ENCODE measurements around the gene CAPN8. TPM values are rescaled to one million over a fixed set of nuclear protein-coding genes. Genes with fewer than 3 reads are reported as not detected.
"Not testable (repeated sequence)": the region's sequence is repeated elsewhere in the genome, so short reads cannot be mapped to it uniquely, and the experiment has no call there.

CAPN8 gene
- total RNA-seq, 2 donors from 2014 or later, result 0.44 TPM; not detected in 1

DNA sequence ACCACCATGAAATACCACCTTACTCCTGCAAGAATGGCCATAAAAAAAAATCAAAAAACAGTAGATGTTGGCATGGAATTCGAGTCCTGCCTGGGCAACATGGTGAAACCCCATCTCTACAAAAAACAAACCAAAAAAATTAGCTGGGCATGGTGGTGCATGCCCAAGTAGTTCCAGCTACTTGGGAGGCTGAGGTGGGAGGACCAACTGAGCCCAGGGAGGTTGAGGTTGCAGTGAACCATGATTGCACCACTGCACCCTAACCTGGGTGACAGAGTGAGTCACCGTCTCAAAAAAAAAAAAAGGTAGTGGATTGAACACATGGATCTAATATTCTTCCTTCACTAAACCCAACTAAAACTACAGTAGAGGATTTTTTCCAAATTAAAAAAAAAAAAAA lies 146.4 kb downstream of the CAPN8 start:
- Mint-ChIP-seq H3K4me3 (no peak overlapping the region), H3K36me3 (ENCODE audit: low read depth) (no peaks in the 10 kb centered on the region), H3K9me3 (peaks cover 11% of the 10 kb centered on the region), H3K4me1 (peaks cover 17% of the 10 kb centered on the region), H3K27ac (no peak overlapping the region), H3K27me3 (ENCODE audit: insufficient read depth) (peaks cover 4% of the 10 kb centered on the region)
- Histone ChIP-seq H3K9ac (ENCODE audit: extremely low read depth, low read length, poor library complexity, severe bottlenecking) (no peak overlapping the region), H3K36me3 (ENCODE audit: control insufficient read depth, insufficient read depth, low read length) (no peaks in the 10 kb centered on the region), H3K4me3 (ENCODE audit: low read length) (no peak overlapping the region), H3K9me3 (ENCODE audit: control insufficient read depth, low read length) (no peaks in the 10 kb centered on the region), H3K27ac (ENCODE audit: low read depth, low read length) (no peak overlapping the region), H3K4me1 (ENCODE audit: control insufficient read depth, insufficient read depth, low read length) (no peaks in the 10 kb centered on the region), H3K27me3 (ENCODE audit: control insufficient read depth, insufficient read depth, low read length, poor library complexity, severe bottlenecking) (no peaks in the 10 kb centered on the region)
- TF ChIP-seq CTCF (conservative IDR thresholded peaks at IDR 0.05), result no peak
- no peak for DNase-seq
- 96% methylated on average over 2 of the region's 2 CpGs; no CpG with 5 or more reads in 1 of the 2 experiments for WGBS, 2 experiments (ENCODE audit: insufficient coverage in 1 of 2, insufficient read length in 1 of 2)

GRCh38 chr1:223518553-223518952 lies 146.9 kb downstream of the CAPN8 start:
- H3K27me3 ChIP-seq (ENCODE audit: control insufficient read depth, insufficient read depth, low read length, poor library complexity, severe bottlenecking); H3K9me3 ChIP-seq (ENCODE audit: control insufficient read depth, low read length); H3K27me3 Mint-ChIP-seq (ENCODE audit: insufficient read depth); H3K9ac ChIP-seq (ENCODE audit: extremely low read depth, low read length, poor library complexity, severe bottlenecking); H3K36me3 ChIP-seq (ENCODE audit: control insufficient read depth, insufficient read depth, low read length); H3K27ac ChIP-seq (ENCODE audit: low read depth, low read length); H3K4me3 Mint-ChIP-seq; H3K36me3 Mint-ChIP-seq (ENCODE audit: low read depth); H3K4me1 ChIP-seq (ENCODE audit: control insufficient read depth, insufficient read depth, low read length); H3K27ac Mint-ChIP-seq; DNase-seq; H3K4me3 ChIP-seq (ENCODE audit: low read length): not testable (repeated sequence)
- Mint-ChIP-seq H3K9me3 (peaks cover 11% of the 10 kb centered on the region), H3K4me1 (peaks cover 17% of the 10 kb centered on the region)
- WGBS, 2 experiments (ENCODE audit: insufficient coverage in 1 of 2, insufficient read length in 1 of 2), result 87% methylated on average over 1 of the region's 1 CpG; no CpG with 5 or more reads in 1 of the 2 experiments

- WGBS, 2 experiments (ENCODE audit: insufficient coverage in 1 of 2, insufficient read length in 1 of 2), result 91 to 92% methylated on average over 4 to 7 of the region's 7 CpGs
- H3K36me3 Mint-ChIP-seq (ENCODE audit: low read depth), result no peaks in the 10 kb centered on the region
- Histone ChIP-seq H3K27me3 (ENCODE audit: control insufficient read depth, insufficient read depth, low read length, poor library complexity, severe bottlenecking) (no peaks in the 10 kb centered on the region), H3K9ac (ENCODE audit: extremely low read depth, low read length, poor library complexity, severe bottlenecking) (no peak overlapping the region), H3K27ac (ENCODE audit: low read depth, low read length) (no peak overlapping the region), H3K4me3 (ENCODE audit: low read length) (no peak overlapping the region), H3K4me1 (ENCODE audit: control insufficient read depth, insufficient read depth, low read length) (no peaks in the 10 kb centered on the region), H3K36me3 (ENCODE audit: control insufficient read depth, insufficient read depth, low read length) (no peaks in the 10 kb centered on the region), H3K9me3 (ENCODE audit: control insufficient read depth, low read length) (no peaks in the 10 kb centered on the region)
- H3K27me3 Mint-ChIP-seq (ENCODE audit: insufficient read depth), result peaks cover 1% of the 10 kb centered on the region
- H3K9me3 Mint-ChIP-seq, result peaks cover 14% of the 10 kb centered on the region
- peaks cover 14% of the 10 kb centered on the region for H3K4me1 Mint-ChIP-seq
- no peak overlapping the region for H3K27ac Mint-ChIP-seq
- no peak for DNase-seq
- TF ChIP-seq CTCF (conservative IDR thresholded peaks at IDR 0.05), result no peak
- H3K4me3 Mint-ChIP-seq, result no peak overlapping the region
Measured at GRCh38 chr1:223515926-223516325, 149.6 kb downstream of the CAPN8 start.

DNA sequence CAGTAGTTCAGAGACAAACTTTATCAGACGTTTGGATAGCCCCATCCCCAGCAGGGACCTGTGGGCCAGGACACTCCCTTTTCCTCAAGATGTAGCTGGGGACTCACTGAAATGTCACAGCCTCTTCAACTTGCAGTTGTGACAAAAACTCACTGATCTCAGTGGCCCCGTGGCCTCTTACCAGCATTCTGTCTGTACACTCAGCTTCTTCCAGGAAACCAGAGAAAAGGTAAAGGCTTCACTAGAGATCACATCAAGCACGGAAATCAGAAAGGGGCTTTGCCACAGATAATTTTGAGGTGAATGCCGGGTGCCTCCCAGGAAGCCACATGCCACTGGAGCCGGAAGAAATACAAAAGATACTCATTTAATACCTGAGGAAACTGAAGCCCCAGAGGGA lies 150.1 kb downstream of the CAPN8 start:
- no peaks in the 10 kb centered on the region for H3K36me3 Mint-ChIP-seq (ENCODE audit: low read depth)
- Histone ChIP-seq H3K9ac (ENCODE audit: extremely low read depth, low read length, poor library complexity, severe bottlenecking) (no peak overlapping the region), H3K27ac (ENCODE audit: low read depth, low read length) (no peak overlapping the region), H3K9me3 (ENCODE audit: control insufficient read depth, low read length) (no peaks in the 10 kb centered on the region), H3K4me1 (ENCODE audit: control insufficient read depth, insufficient read depth, low read length) (no peaks in the 10 kb centered on the region), H3K27me3 (ENCODE audit: control insufficient read depth, insufficient read depth, low read length, poor library complexity, severe bottlenecking) (no peaks in the 10 kb centered on the region), H3K4me3 (ENCODE audit: low read length) (no peak overlapping the region), H3K36me3 (ENCODE audit: control insufficient read depth, insufficient read depth, low read length) (no peaks in the 10 kb centered on the region)
- peaks cover 14% of the 10 kb centered on the region for H3K4me1 Mint-ChIP-seq
- H3K27me3 Mint-ChIP-seq (ENCODE audit: insufficient read depth), result peaks cover 1% of the 10 kb centered on the region
- WGBS, 2 experiments (ENCODE audit: insufficient coverage in 1 of 2, insufficient read length in 1 of 2), result 88 to 94% methylated on average over 4 to 5 of the region's 5 CpGs
- no peak overlapping the region for H3K27ac Mint-ChIP-seq
- peaks cover 19% of the 10 kb centered on the region for H3K9me3 Mint-ChIP-seq
- DNase-seq, result no peak
- H3K4me3 Mint-ChIP-seq, result no peak overlapping the region
- TF ChIP-seq CTCF (conservative IDR thresholded peaks at IDR 0.05), result no peak

All from endodermal cell (in vitro differentiated cells).